ENCODE measurements around the gene SMCO4.

- TF ChIP-seq CTCF (IDR thresholded peaks at IDR 0.05; ENCODE audit: poor library complexity), result no peak
- TF ChIP-seq EZH2phosphoT487 (IDR thresholded peaks at IDR 0.05; ENCODE audit: low read depth, severe bottlenecking, unreplicated experiment), result no peak
These were observed 62.9 kb downstream of the SMCO4 start for GRCh38 chr11:93480256-93480655.
